Measurements from ENCODE around the gene TAP1. TPM values are rescaled to one million over a fixed set of nuclear protein-coding genes. Genes with fewer than 3 reads are reported as not detected.
"Not testable (repeated sequence)": the region's sequence is repeated elsewhere in the genome, so short reads cannot be mapped to it uniquely, and the experiment has no call there.

The TAP1 gene
- total and polyA plus RNA-seq, 4 experiments from 2014 or later, result 136 to 324 (median 220) TPM

- no peaks in the 10 kb centered on the region for H3K27me3 ChIP-seq (ENCODE audit: insufficient read depth, low read length)
- Mint-ChIP-seq H3K9me3 (no peaks in the 10 kb centered on the region), H3K4me3 (no peak overlapping the region), H3K36me3 (peaks cover 10 to 25% of the 10 kb centered on the region in 2 donors), H3K4me1 (no peaks in the 10 kb centered on the region), H3K27me3 (no peaks in the 10 kb centered on the region), H3K27ac (no peak overlapping the region)
- no peaks in the 10 kb centered on the region for H3K36me3 ChIP-seq (ENCODE audit: insufficient read depth, low read length)
- H3K4me3 ChIP-seq (ENCODE audit: low read length in 2 of 2), result no peak overlapping the region
- H3K9me3 ChIP-seq (ENCODE audit: control insufficient read depth in 1 of 2, low read length in 2 of 2), result no peaks in the 10 kb centered on the region
- no peaks in the 10 kb centered on the region for H3K4me1 ChIP-seq (ENCODE audit: insufficient read depth, low read length)
- H3K27ac ChIP-seq (ENCODE audit: low read depth, low read length), result no peak overlapping the region
- ChIA-PET POLR2A (ENCODE audit: partially characterized antibody) (interaction anchor here (1.2 to 1.5 kb wide), 2 partner anchors 15 to 73 kb away, joined by 3 to 4 read pairs; partner anchors contain the start of gene HLA-DMA), CTCF (ENCODE audit: partially characterized antibody) (interaction anchor here (1.4 to 3.2 kb wide), 7 partner anchors 8 to 105 kb away, joined by 3 to 17 read pairs (median 9); partner anchors contain the start of gene TAP2)
- DNase-seq, result no peak
- intact Hi-C loops (cut with micrococcal nuclease), result no loop called here
Measured at GRCh38 chr6:32879691-32880090, 26.2 kb upstream of the TAP1 start.

GRCh38 chr6:32876603-32877002, 23.1 kb upstream of the TAP1 start:
- no peaks in the 10 kb centered on the region for H3K4me1 ChIP-seq (ENCODE audit: insufficient read depth, low read length)
- H3K4me1 Mint-ChIP-seq, result no peaks in the 10 kb centered on the region
- no peak overlapping the region for H3K4me3 Mint-ChIP-seq
- no peak overlapping the region for H3K4me3 ChIP-seq (ENCODE audit: low read length in 2 of 2)
- ChIA-PET CTCF (ENCODE audit: partially characterized antibody) (interaction anchor here (0.6 to 3.2 kb wide), 6 partner anchors 9 to 78 kb away, joined by 3 to 17 read pairs (median 6); partner anchors contain the start of genes HLA-DMA and HLA-DMB), POLR2A (ENCODE audit: partially characterized antibody) (interaction anchor here (1.2 kb wide), 1 partner anchor 38 kb away, joined by 3 read pairs; the partner anchor contains the start of gene TAP2)
- no peaks in the 10 kb centered on the region for H3K9me3 ChIP-seq (ENCODE audit: control insufficient read depth in 1 of 2, low read length in 2 of 2)
- intact Hi-C loops (cut with micrococcal nuclease), result no loop called here
- no peaks in the 10 kb centered on the region for H3K27me3 ChIP-seq (ENCODE audit: insufficient read depth, low read length)
- H3K27ac Mint-ChIP-seq, result no peak overlapping the region
- no peaks in the 10 kb centered on the region for H3K36me3 ChIP-seq (ENCODE audit: insufficient read depth, low read length)
- H3K9me3 Mint-ChIP-seq, result peaks cover 0 to 5% (median 0%) of the 10 kb centered on the region in 8 donors
- DNase-seq, result no peak
- no peak overlapping the region for H3K27ac ChIP-seq (ENCODE audit: low read depth, low read length)
- H3K27me3 Mint-ChIP-seq, result peaks cover 0 to 5% of the 10 kb centered on the region in 2 donors
- H3K36me3 Mint-ChIP-seq, result peaks cover 13 to 30% of the 10 kb centered on the region in 2 donors

- not testable (repeated sequence) for H3K9me3 Mint-ChIP-seq
Measured at GRCh38 chr6:32873947-32874346, 20.4 kb upstream of the TAP1 start.

GRCh38 chr6:32868257-32868788, 14.8 kb upstream of the TAP1 start:
- Histone ChIP-seq H3K4me1 (ENCODE audit: insufficient read depth, low read length) (peaks cover 21% of the 10 kb centered on the region), H3K27ac (ENCODE audit: low read depth, low read length) (no peak overlapping the region), H3K27me3 (ENCODE audit: insufficient read depth, low read length) (no peaks in the 10 kb centered on the region), H3K36me3 (ENCODE audit: insufficient read depth, low read length) (no peaks in the 10 kb centered on the region), H3K4me3 (ENCODE audit: low read length in 2 of 2) (no peak overlapping the region), H3K9me3 (ENCODE audit: control insufficient read depth in 1 of 2, low read length in 2 of 2) (no peaks in the 10 kb centered on the region)
- Mint-ChIP-seq H3K27ac (peak overlapping the region in 1 of 7 donors; percentile 0), H3K36me3 (peaks cover 0 to 2% of the 10 kb centered on the region in 2 donors), H3K4me1 (peaks cover 19 to 35% (median 28%) of the 10 kb centered on the region in 4 donors), H3K4me3 (no peak overlapping the region), H3K27me3 (peaks cover 0 to 3% of the 10 kb centered on the region in 2 donors), H3K9me3 (peaks cover 0 to 5% (median 0%) of the 10 kb centered on the region in 8 donors)
- intact Hi-C loops (cut with micrococcal nuclease), result loop anchor here (1.0 to 5.0 kb wide), 7 partner anchors 14 to 456 kb away; partner anchors contain the start of genes PSMB9 and TAP2
- peak; percentile 80 to 85 (median 84) for DNase-seq
- ChIA-PET POLR2A (ENCODE audit: partially characterized antibody) (interaction anchor here (0.7 to 6.9 kb wide), 12 partner anchors 9 to 336 kb away, joined by 3 to 270 read pairs (median 6); partner anchors contain the start of genes HSD17B8, PSMB8, PSMB9 and TAP1), CTCF (ENCODE audit: partially characterized antibody) (interaction anchor here (0.6 to 10.8 kb wide), 44 partner anchors 9 to 981 kb away, joined by 3 to 263 read pairs (median 5); partner anchors contain the start of genes HLA-DMA, HLA-DMB, PSMB8 and PSMB9)

More at GRCh38 chr6:32873947-32874346, 20.4 kb upstream of the TAP1 start:
- DNase-seq; H3K36me3 ChIP-seq (ENCODE audit: insufficient read depth, low read length); POLR2A ChIA-PET (ENCODE audit: partially characterized antibody); H3K4me1 Mint-ChIP-seq; H3K27ac ChIP-seq (ENCODE audit: low read depth, low read length); H3K4me3 ChIP-seq (ENCODE audit: low read length in 2 of 2); H3K27me3 Mint-ChIP-seq; H3K9me3 ChIP-seq (ENCODE audit: control insufficient read depth in 1 of 2, low read length in 2 of 2); intact Hi-C loops (cut with micrococcal nuclease); H3K4me1 ChIP-seq (ENCODE audit: insufficient read depth, low read length); H3K27ac Mint-ChIP-seq; H3K27me3 ChIP-seq (ENCODE audit: insufficient read depth, low read length): not testable (repeated sequence)
- CTCF ChIA-PET (ENCODE audit: partially characterized antibody), result interaction anchor here (1.8 to 2.5 kb wide), 2 partner anchors 35 to 79 kb away, joined by 6 to 8 read pairs; partner anchors contain the start of genes HLA-DMA and TAP2
- Mint-ChIP-seq H3K36me3 (peaks cover 4 to 15% of the 10 kb centered on the region in 2 donors), H3K4me3 (peak overlapping the region in 1 of 8 donors; percentile 53)

- H3K4me3 Mint-ChIP-seq, result peak overlapping the region in 4 of 8 donors; percentile 41 to 71 (median 50)
- ChIA-PET CTCF (ENCODE audit: partially characterized antibody) (interaction anchor here (0.6 to 10.8 kb wide), 43 partner anchors 8 to 458 kb away, joined by 3 to 263 read pairs (median 5); partner anchors contain the start of genes HLA-DMA, HLA-DMB, PSMB8 and PSMB9), POLR2A (ENCODE audit: partially characterized antibody) (interaction anchor here (0.9 to 6.9 kb wide), 11 partner anchors 8 to 176 kb away, joined by 3 to 270 read pairs (median 6); partner anchors contain the start of genes PSMB8, PSMB9, TAP1 and TAP2)
- intact Hi-C loops (cut with micrococcal nuclease), result loop anchor here (1.0 to 5.0 kb wide), 7 partner anchors 13 to 455 kb away; partner anchors contain the start of genes PSMB9 and TAP2
- peak overlapping the region; percentile 38 to 93 (median 78) for H3K27ac Mint-ChIP-seq
- peaks cover 3 to 4% of the 10 kb centered on the region in 2 donors for H3K36me3 Mint-ChIP-seq
- Histone ChIP-seq H3K4me1 (ENCODE audit: insufficient read depth, low read length) (peaks cover 21% of the 10 kb centered on the region), H3K27me3 (ENCODE audit: insufficient read depth, low read length) (no peaks in the 10 kb centered on the region), H3K36me3 (ENCODE audit: insufficient read depth, low read length) (no peaks in the 10 kb centered on the region), H3K4me3 (ENCODE audit: low read length in 2 of 2) (no peak overlapping the region), H3K9me3 (ENCODE audit: control insufficient read depth in 1 of 2, low read length in 2 of 2) (no peaks in the 10 kb centered on the region), H3K27ac (ENCODE audit: low read depth, low read length) (peak overlapping the region; percentile 10)
- peaks cover 0 to 3% of the 10 kb centered on the region in 2 donors for H3K27me3 Mint-ChIP-seq
- H3K9me3 Mint-ChIP-seq, result peaks cover 0 to 5% (median 0%) of the 10 kb centered on the region in 8 donors
- H3K4me1 Mint-ChIP-seq, result peaks cover 20 to 35% (median 28%) of the 10 kb centered on the region in 4 donors
- no peak for DNase-seq
Measured at GRCh38 chr6:32867554-32868256, 14.2 kb upstream of the TAP1 start.

GRCh38 chr6:32867022-32867477, 13.5 kb upstream of the TAP1 start:
- peak overlapping the region; percentile 10 for H3K27ac ChIP-seq (ENCODE audit: low read depth, low read length)
- Mint-ChIP-seq H3K36me3 (peaks cover 3 to 8% of the 10 kb centered on the region in 2 donors), H3K4me1 (peaks cover 20 to 35% (median 28%) of the 10 kb centered on the region in 4 donors), H3K4me3 (peak overlapping the region in 5 of 8 donors; percentile 29 to 71 (median 56)), H3K27ac (peak overlapping the region; percentile 38 to 93 (median 78)), H3K9me3 (peaks cover 0 to 2% (median 0%) of the 10 kb centered on the region in 8 donors), H3K27me3 (peaks cover 0 to 3% of the 10 kb centered on the region in 2 donors)
- intact Hi-C loops (cut with micrococcal nuclease), result loop anchor here (5.0 kb wide), 1 partner anchor 435 kb away; no protein-coding TSS in a partner anchor
- DNase-seq, result peak in 1 of 5 donors; percentile 15
- CTCF ChIA-PET (ENCODE audit: partially characterized antibody), result interaction anchor here (0.7 to 10.8 kb wide), 22 partner anchors 11 to 453 kb away, joined by 3 to 263 read pairs (median 12); partner anchors contain the start of genes HLA-DMB, PSMB8, PSMB9 and TAP1
- H3K36me3 ChIP-seq (ENCODE audit: insufficient read depth, low read length), result no peaks in the 10 kb centered on the region
- H3K4me3 ChIP-seq (ENCODE audit: low read length in 2 of 2), result no peak overlapping the region
- H3K4me1 ChIP-seq (ENCODE audit: insufficient read depth, low read length), result peaks cover 21% of the 10 kb centered on the region
- no peaks in the 10 kb centered on the region for H3K9me3 ChIP-seq (ENCODE audit: control insufficient read depth in 1 of 2, low read length in 2 of 2)
- no peaks in the 10 kb centered on the region for H3K27me3 ChIP-seq (ENCODE audit: insufficient read depth, low read length)
- POLR2A ChIA-PET (ENCODE audit: partially characterized antibody), result interaction anchor here (1.5 to 6.9 kb wide), 5 partner anchors 11 to 106 kb away, joined by 3 to 270 read pairs (median 30); partner anchors contain the start of genes PSMB8, PSMB9, TAP1 and TAP2

All from CD4-positive, alpha-beta memory T cell (primary cell).